A549 (cell line): ENCODE measurements around the gene EGLN2.

Source experiments
- BHLHE40 ChIP-seq: IDR thresholded peaks from 2 replicates; pipeline ENCODE4 v1.6.1; 2012; ENCODE audit warnings: low read depth, low read length, inconsistent platforms
- CTCF ChIP-seq: fragments of >200 bp; sonication (Bioruptor Twin); formaldehyde crosslinking; IDR thresholded peaks from 3 replicates; pipeline ENCODE4 v1.5.1; 2016
- ELK1 ChIP-seq: fragments of 150-350 bp; IDR thresholded peaks from 2 replicates; pipeline ENCODE4 v1.6.1; 2014; ENCODE audit warnings: low read depth, mild to moderate bottlenecking, low read length
- EP300 ChIP-seq, 2 experiments: fragments of >200 bp; sonication (Bioruptor Twin); formaldehyde crosslinking; IDR thresholded peaks; 2 replicates in 1 of 2; 3 replicates in 1 of 2; pipeline ENCODE4 v1.6.1; 2016 to 2017
- HDAC2 ChIP-seq: fragments of 200-600 bp; sonication (generic); IDR thresholded peaks from 2 replicates; pipeline ENCODE4 v1.6.1; 2016
- KDM1A ChIP-seq: fragments of 200-600 bp; sonication (generic); IDR thresholded peaks from 2 replicates; pipeline ENCODE4 v1.6.1; 2016; ENCODE audit warnings: low read depth, mild to moderate bottlenecking
- MAX ChIP-seq: IDR thresholded peaks from 2 replicates; pipeline ENCODE4 v1.6.1; 2012
- PBX3 ChIP-seq: IDR thresholded peaks from 2 replicates; pipeline ENCODE4 v1.6.1; 2012
- POLR2A ChIP-seq: IDR thresholded peaks from 2 replicates; pipeline ENCODE4 v1.6.1; 2012; ENCODE audit warnings: mild to moderate bottlenecking, low read length
- SMC3 ChIP-seq: fragments of >200 bp; sonication (Bioruptor Twin); formaldehyde crosslinking; IDR thresholded peaks from 3 replicates; pipeline ENCODE4 v1.6.1; 2018; ENCODE audit warnings: inconsistent platforms

GRCh38 chr19:40815223-40815622 is 16.2 kb downstream of the EGLN2 start:
- TF ChIP-seq POLR2A (no peak), CTCF (no peak), ELK1 (no peak), SMC3 (no peak), EP300 (IDR thresholded peaks at IDR 0.05) (no peak), MAX (no peak), BHLHE40 (no peak), KDM1A (no peak), HDAC2 (no peak), PBX3 (no peak)
